GM12878 (cell line): Measurements from ENCODE around the gene RAB3C. TPM values are rescaled to one million over a fixed set of nuclear protein-coding genes. Genes with fewer than 3 reads are reported as not detected.

ENCODE experiments used
- ATAC-seq: fragments of 200-7000 bp; cut with Tn5 transposase; 3 replicates; pipeline ENCODE4 v1.9.1; 2020; ENCODE audit warnings: mild to moderate bottlenecking, moderate library complexity
- BruUV-seq: library from RNA; stranded (reverse); fragments of 400-500 nt; replicated peaks from 2 replicates; lab custom pipeline; 2021; lab: Mats Ljungman, UMichigan
- CTCF ChIA-PET: fragments of 300-600 bp; sonication (Branson Sonifier 250); formaldehyde crosslinking; extraction: SDS; loops from one replicate; lab custom pipeline; 2021; ENCODE audit warnings: inconsistent platforms; lab: Yijun Ruan, JAX
- POLR2A ChIA-PET: fragments of 350-600 bp; formaldehyde crosslinking; extraction: SDS; loops from one replicate; lab custom pipeline; 2021; ENCODE audit warnings: inconsistent platforms; lab: Charles Lee
- RAD21 ChIA-PET: fragments of 300-600 bp; sonication (Branson Sonifier 250); formaldehyde crosslinking; loops from one replicate; lab custom pipeline; 2023; ENCODE audit warnings: antibody characterized with exemption; ENCODE audit not compliant: unreplicated experiment; lab: Charles Lee
- SMC1A ChIA-PET: fragments of 300-600 bp; sonication (Branson Sonifier 250); formaldehyde crosslinking; loops from one replicate; lab custom pipeline; 2023; ENCODE audit not compliant: unreplicated experiment, uncharacterized antibody; lab: Charles Lee
- DNase-seq: peaks from one replicate; pipeline ENCODE4 v3.0.0-alpha.2; 2011; ENCODE audit warnings: low read depth, low spot score
- FAIRE-seq: peaks from 3 replicates; lab custom pipeline; 2011; peaks lifted over from hg19 to GRCh38; lab: Jason Lieb, UNC
- H2AFZ ChIP-seq: 2 replicates; pipeline ENCODE4 v1.6.0; 2011; ENCODE audit warnings: low read depth, low read length, control low read depth; ENCODE audit not compliant: control insufficient read depth
- H3K27ac ChIP-seq: 2 replicates; pipeline ENCODE4 v1.5.1; 2011; ENCODE audit warnings: control low read depth; ENCODE audit not compliant: control insufficient read depth, insufficient read depth
- H3K27me3 ChIP-seq, 2 experiments: replicated peaks in 1 of 2; 2 replicates each; pipeline versions ENCODE4 v1.6.0 to v1.6.1; 2011; ENCODE audit warnings: low read length in 1 of 2; ENCODE audit not compliant: control insufficient read depth in 2 of 2, insufficient read depth in 2 of 2
- H3K36me3 ChIP-seq, 2 experiments: 2 replicates each; pipeline ENCODE4 v1.5.1; 2011; ENCODE audit warnings: low read length in 1 of 2; ENCODE audit not compliant: control insufficient read depth in 2 of 2, insufficient read depth in 2 of 2
- H3K4me1 ChIP-seq: 2 replicates; pipeline ENCODE4 v1.6.1; 2011; ENCODE audit warnings: mild to moderate bottlenecking, low read length, moderate library complexity, mixed read lengths; ENCODE audit not compliant: control insufficient read depth, insufficient read depth
- H3K4me2 ChIP-seq: 2 replicates; pipeline ENCODE4 v1.6.0; 2011; ENCODE audit warnings: control low read depth; ENCODE audit not compliant: control insufficient read depth, insufficient read depth
- H3K4me3 ChIP-seq: fragments of 200-600 bp; sonication (generic); 2 replicates; pipeline ENCODE4 v1.5.1; 2016
- H3K79me2 ChIP-seq: 2 replicates; pipeline ENCODE4 v1.6.0; 2011; ENCODE audit warnings: low read length; ENCODE audit not compliant: control insufficient read depth, insufficient read depth
- H3K9ac ChIP-seq: 2 replicates; pipeline ENCODE4 v1.8.0; 2011; ENCODE audit warnings: low read length, control low read depth, mixed read lengths; ENCODE audit not compliant: control insufficient read depth, insufficient read depth
- H3K9me3 ChIP-seq: replicated peaks from 3 replicates; pipeline ENCODE4 v1.5.1; 2011; ENCODE audit warnings: mild to moderate bottlenecking, low read length; ENCODE audit not compliant: control insufficient read depth, insufficient read depth
- H4K20me1 ChIP-seq: 2 replicates; pipeline ENCODE4 v1.6.0; 2011; ENCODE audit not compliant: control insufficient read depth, insufficient read depth
- CHD1 ChIP-seq: IDR thresholded peaks from 2 replicates; pipeline ENCODE4 v1.6.1; 2012; ENCODE audit warnings: low read depth, low read length, improper control_type of control experiment
- DPF2 ChIP-seq: fragments of 450-650 bp; IDR thresholded peaks from 2 replicates; pipeline ENCODE4 v1.6.1; 2017; ENCODE audit warnings: mild to moderate bottlenecking
- ETV6 ChIP-seq, 2 experiments: fragments of 450-650 bp in 1 of 2; IDR thresholded peaks in 1 of 2; conservative IDR thresholded peaks in 1 of 2; 2 replicates each; pipeline ENCODE4 v1.6.1; 2014; ENCODE audit warnings: antibody characterized with exemption in 1 of 2, borderline replicate concordance in 1 of 2, low read depth in 1 of 2, mild to moderate bottlenecking in 1 of 2, moderate library complexity in 1 of 2
- GATAD2B ChIP-seq: fragments of 450-650 bp; conservative IDR thresholded peaks from 2 replicates; pipeline ENCODE4 v1.6.1; 2017; ENCODE audit warnings: low read depth, mild to moderate bottlenecking, moderate library complexity
- HDAC6 ChIP-seq: fragments of 200-600 bp; sonication (generic); IDR thresholded peaks from one replicate; pipeline ENCODE4 v1.8.0; 2017; ENCODE audit warnings: antibody characterized with exemption; ENCODE audit not compliant: unreplicated experiment
- MEF2A ChIP-seq: IDR thresholded peaks from 2 replicates; pipeline ENCODE4 v1.6.1; 2011; ENCODE audit warnings: low read depth, mild to moderate bottlenecking, low read length, moderate library complexity; ENCODE audit not compliant: insufficient read depth
- NR2F1 ChIP-seq: fragments of 450-650 bp; conservative IDR thresholded peaks from 2 replicates; pipeline ENCODE4 v1.6.1; 2017; ENCODE audit warnings: mild to moderate bottlenecking
- RBBP5 ChIP-seq: fragments of 200-600 bp; sonication (generic); conservative IDR thresholded peaks from 2 replicates; pipeline ENCODE4 v1.6.1; 2016
- RFX5 ChIP-seq: IDR thresholded peaks from 2 replicates; pipeline ENCODE4 v1.6.1; 2011; ENCODE audit warnings: low read depth, low read length, improper control_type of control experiment
- SMAD5 ChIP-seq: IDR thresholded peaks from 2 replicates; pipeline ENCODE4 v1.6.1; 2016; ENCODE audit warnings: antibody characterized with exemption, low read depth
- TARDBP ChIP-seq: IDR thresholded peaks from 2 replicates; pipeline ENCODE4 v1.6.1; 2016; ENCODE audit warnings: borderline replicate concordance
- WGBS: methylation state at CpG from one replicate; pipeline ENCODE4 v1.1.6; 2016; ENCODE audit warnings: low lambda C conversion rate; ENCODE audit not compliant: insufficient replicate concordance, insufficient coverage; ENCODE audit errors: missing lambda C conversion rate; 5-methylcytosine and 5-hydroxymethylcytosine counted together
- in situ Hi-C: fragments of 300-500 bp; cut with MboI; formaldehyde crosslinking; loops from 9 replicates; pipeline ENCODE4 v1.14.3; 2018; ENCODE audit warnings: mixed read lengths
- intact Hi-C: fragments of 100-400 bp; cut with micrococcal nuclease; formaldehyde crosslinking; loops from one replicate; pipeline ENCODE4 v1.14.2; 2022; ENCODE audit not compliant: unreplicated experiment
- polyA plus RNA-seq, 11 experiments: library from polyadenylated mRNA; depleted of rRNA in 4 of 11; unstranded in 6 of 11; stranded (reverse) in 5 of 11; fragments of >200 nt; fragmentation: Nextera tagmentation in 4 of 11; fragmentation: Illumina TruSeq in 1 of 11; extraction: Ambion mirVana in 4 of 11; extraction: Trizol in 1 of 11; gene quantifications; 1 replicate in 1 of 11; 2 replicates in 10 of 11; pipeline versions ENCODE4 v1.2.1 to v1.2.3, GENCODE V29; 2011 to 2016; ENCODE audit warnings: inconsistent platforms in 2 of 11, missing spikeins in 2 of 11, low read depth in 1 of 11
- total RNA-seq, 4 experiments: library from RNA; depleted of rRNA in 3 of 4; stranded (reverse); fragments of >200 nt in 3 of 4; fragmentation: Illumina TruSeq in 1 of 4; extraction: Trizol in 1 of 4; gene quantifications; 2 replicates each; pipeline versions ENCODE4 v1.2.1 to v1.2.3, GENCODE V29; 2013 to 2021
- TF ChIP-seq, protein P1 (sequence below): fragments of 450-650 bp; IDR thresholded peaks from 2 replicates; pipeline ENCODE4 v1.6.1; 2017; ENCODE audit warnings: mild to moderate bottlenecking, moderate library complexity
- TF ChIP-seq, protein P2 (sequence below): fragments of 450-650 bp; IDR thresholded peaks from 2 replicates; pipeline ENCODE4 v1.6.1; 2017; ENCODE audit warnings: mild to moderate bottlenecking
- TF ChIP-seq, protein P3 (sequence below): fragments of 450-650 bp; formaldehyde crosslinking; IDR thresholded peaks from 2 replicates; pipeline ENCODE4 v1.4.0; 2020; ENCODE audit warnings: mild to moderate bottlenecking, moderate library complexity

Gene RAB3C
- total and polyA plus RNA-seq, 10 of the 15 experiments (the other 5 are each of a cell fraction or from before 2014, with no cell fraction given) = not detected

DNA sequence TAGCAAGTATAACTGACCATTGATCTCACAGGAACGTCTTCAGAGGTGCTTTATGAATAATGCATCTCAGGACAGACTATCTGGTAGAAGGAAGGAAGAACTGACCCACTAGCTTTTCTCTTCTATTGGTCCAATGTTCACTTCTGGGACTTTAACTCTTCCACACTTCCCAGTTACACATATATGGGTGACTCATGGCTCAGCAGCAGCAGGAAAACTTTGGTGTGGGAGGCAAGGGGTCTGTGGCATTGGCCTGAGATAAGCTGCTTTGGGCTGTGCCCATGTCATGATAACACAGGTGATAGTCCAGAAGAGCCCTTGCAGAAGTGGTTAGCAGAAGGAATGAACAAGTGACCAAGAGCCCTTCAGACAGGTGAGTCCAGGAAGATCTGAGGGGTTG, 148.8 kb downstream of the RAB3C start:
- no peak for FAIRE-seq

More for the DNA sequence above, 148.8 kb downstream of the RAB3C start:
- H3K9me3 ChIP-seq = no peaks in the 10 kb centered on the region
- H3K36me3 ChIP-seq = no peaks in the 10 kb centered on the region
- no peaks in the 10 kb centered on the region for H3K27me3 ChIP-seq
- in situ Hi-C loops (no loop called here), intact Hi-C loops (no loop called here)
- ChIA-PET SMC1A (interaction anchor here (0.8 to 1.8 kb wide), 6 partner anchors 10 to 50 kb away, joined by 3 to 10 read pairs (median 3); no protein-coding TSS in a partner anchor), CTCF (interaction anchor here (0.8 kb wide), 1 partner anchor 9 kb away, joined by 3 read pairs; no protein-coding TSS in a partner anchor), RAD21 (interaction anchor here (0.7 to 0.8 kb wide), 2 partner anchors 15 to 119 kb away, joined by 3 read pairs; no protein-coding TSS in a partner anchor), POLR2A (no interaction called here)
- TF ChIP-seq, protein P1, sequence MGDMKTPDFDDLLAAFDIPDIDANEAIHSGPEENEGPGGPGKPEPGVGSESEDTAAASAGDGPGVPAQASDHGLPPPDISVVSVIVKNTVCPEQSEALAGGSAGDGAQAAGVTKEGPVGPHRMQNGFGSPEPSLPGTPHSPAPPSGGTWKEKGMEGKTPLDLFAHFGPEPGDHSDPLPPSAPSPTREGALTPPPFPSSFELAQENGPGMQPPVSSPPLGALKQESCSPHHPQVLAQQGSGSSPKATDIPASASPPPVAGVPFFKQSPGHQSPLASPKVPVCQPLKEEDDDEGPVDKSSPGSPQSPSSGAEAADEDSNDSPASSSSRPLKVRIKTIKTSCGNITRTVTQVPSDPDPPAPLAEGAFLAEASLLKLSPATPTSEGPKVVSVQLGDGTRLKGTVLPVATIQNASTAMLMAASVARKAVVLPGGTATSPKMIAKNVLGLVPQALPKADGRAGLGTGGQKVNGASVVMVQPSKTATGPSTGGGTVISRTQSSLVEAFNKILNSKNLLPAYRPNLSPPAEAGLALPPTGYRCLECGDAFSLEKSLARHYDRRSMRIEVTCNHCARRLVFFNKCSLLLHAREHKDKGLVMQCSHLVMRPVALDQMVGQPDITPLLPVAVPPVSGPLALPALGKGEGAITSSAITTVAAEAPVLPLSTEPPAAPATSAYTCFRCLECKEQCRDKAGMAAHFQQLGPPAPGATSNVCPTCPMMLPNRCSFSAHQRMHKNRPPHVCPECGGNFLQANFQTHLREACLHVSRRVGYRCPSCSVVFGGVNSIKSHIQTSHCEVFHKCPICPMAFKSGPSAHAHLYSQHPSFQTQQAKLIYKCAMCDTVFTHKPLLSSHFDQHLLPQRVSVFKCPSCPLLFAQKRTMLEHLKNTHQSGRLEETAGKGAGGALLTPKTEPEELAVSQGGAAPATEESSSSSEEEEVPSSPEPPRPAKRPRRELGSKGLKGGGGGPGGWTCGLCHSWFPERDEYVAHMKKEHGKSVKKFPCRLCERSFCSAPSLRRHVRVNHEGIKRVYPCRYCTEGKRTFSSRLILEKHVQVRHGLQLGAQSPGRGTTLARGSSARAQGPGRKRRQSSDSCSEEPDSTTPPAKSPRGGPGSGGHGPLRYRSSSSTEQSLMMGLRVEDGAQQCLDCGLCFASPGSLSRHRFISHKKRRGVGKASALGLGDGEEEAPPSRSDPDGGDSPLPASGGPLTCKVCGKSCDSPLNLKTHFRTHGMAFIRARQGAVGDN = no peak
- TF ChIP-seq SMAD5 = no peak
- TF ChIP-seq NR2F1 = no peak
- TF ChIP-seq RBBP5 = no peak
- no peak for TF ChIP-seq DPF2
- no peak for TF ChIP-seq MEF2A
- TF ChIP-seq TARDBP = no peak
- TF ChIP-seq GATAD2B = no peak
- TF ChIP-seq, protein P2, sequence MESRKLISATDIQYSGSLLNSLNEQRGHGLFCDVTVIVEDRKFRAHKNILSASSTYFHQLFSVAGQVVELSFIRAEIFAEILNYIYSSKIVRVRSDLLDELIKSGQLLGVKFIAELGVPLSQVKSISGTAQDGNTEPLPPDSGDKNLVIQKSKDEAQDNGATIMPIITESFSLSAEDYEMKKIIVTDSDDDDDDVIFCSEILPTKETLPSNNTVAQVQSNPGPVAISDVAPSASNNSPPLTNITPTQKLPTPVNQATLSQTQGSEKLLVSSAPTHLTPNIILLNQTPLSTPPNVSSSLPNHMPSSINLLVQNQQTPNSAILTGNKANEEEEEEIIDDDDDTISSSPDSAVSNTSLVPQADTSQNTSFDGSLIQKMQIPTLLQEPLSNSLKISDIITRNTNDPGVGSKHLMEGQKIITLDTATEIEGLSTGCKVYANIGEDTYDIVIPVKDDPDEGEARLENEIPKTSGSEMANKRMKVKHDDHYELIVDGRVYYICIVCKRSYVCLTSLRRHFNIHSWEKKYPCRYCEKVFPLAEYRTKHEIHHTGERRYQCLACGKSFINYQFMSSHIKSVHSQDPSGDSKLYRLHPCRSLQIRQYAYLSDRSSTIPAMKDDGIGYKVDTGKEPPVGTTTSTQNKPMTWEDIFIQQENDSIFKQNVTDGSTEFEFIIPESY = no peak
- TF ChIP-seq, protein P3, sequence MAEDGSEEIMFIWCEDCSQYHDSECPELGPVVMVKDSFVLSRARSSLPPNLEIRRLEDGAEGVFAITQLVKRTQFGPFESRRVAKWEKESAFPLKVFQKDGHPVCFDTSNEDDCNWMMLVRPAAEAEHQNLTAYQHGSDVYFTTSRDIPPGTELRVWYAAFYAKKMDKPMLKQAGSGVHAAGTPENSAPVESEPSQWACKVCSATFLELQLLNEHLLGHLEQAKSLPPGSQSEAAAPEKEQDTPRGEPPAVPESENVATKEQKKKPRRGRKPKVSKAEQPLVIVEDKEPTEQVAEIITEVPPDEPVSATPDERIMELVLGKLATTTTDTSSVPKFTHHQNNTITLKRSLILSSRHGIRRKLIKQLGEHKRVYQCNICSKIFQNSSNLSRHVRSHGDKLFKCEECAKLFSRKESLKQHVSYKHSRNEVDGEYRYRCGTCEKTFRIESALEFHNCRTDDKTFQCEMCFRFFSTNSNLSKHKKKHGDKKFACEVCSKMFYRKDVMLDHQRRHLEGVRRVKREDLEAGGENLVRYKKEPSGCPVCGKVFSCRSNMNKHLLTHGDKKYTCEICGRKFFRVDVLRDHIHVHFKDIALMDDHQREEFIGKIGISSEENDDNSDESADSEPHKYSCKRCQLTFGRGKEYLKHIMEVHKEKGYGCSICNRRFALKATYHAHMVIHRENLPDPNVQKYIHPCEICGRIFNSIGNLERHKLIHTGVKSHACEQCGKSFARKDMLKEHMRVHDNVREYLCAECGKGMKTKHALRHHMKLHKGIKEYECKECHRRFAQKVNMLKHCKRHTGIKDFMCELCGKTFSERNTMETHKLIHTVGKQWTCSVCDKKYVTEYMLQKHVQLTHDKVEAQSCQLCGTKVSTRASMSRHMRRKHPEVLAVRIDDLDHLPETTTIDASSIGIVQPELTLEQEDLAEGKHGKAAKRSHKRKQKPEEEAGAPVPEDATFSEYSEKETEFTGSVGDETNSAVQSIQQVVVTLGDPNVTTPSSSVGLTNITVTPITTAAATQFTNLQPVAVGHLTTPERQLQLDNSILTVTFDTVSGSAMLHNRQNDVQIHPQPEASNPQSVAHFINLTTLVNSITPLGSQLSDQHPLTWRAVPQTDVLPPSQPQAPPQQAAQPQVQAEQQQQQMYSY = no peak
- TF ChIP-seq RFX5 = no peak
- TF ChIP-seq CHD1 = no peak
- no peak for TF ChIP-seq HDAC6
- TF ChIP-seq ETV6 (conservative IDR thresholded peaks at IDR 0.05 in 1 of 2, IDR thresholded peaks at IDR 0.05 in 1 of 2; ENCODE audit: borderline replicate concordance in 1 of 2, low read depth in 1 of 2) = no peak
- WGBS = 0% methylated on average over 1 of the region's 1 CpG
- H3K4me1 ChIP-seq = no peaks in the 10 kb centered on the region
- DNase-seq (no peak), ATAC-seq (no peak)
- no peaks in the 10 kb centered on the region for H4K20me1 ChIP-seq
- no peak overlapping the region for H3K9ac ChIP-seq
- BruUV-seq = no TSS peak
- H3K4me2 ChIP-seq = no peak overlapping the region
- no peak overlapping the region for H2AFZ ChIP-seq
- no peak overlapping the region for H3K27ac ChIP-seq
- no peak overlapping the region for H3K4me3 ChIP-seq
- no peaks in the 10 kb centered on the region for H3K79me2 ChIP-seq
